NOMO-1 treated with dmso at 0.1 percent for 144 hours (cell line): ENCODE data around the gene PPP2R2C.

Experiments used
- DNase-seq: peaks from one replicate; lab custom pipeline; 2025; ENCODE audit not compliant: unreplicated experiment; lab: John Stamatoyannopoulos, UW

Gene PPP2R2C

GRCh38 chr4:6348408-6348807, 124.0 kb downstream of the PPP2R2C start:
- DNase-seq: no peak

DNA sequence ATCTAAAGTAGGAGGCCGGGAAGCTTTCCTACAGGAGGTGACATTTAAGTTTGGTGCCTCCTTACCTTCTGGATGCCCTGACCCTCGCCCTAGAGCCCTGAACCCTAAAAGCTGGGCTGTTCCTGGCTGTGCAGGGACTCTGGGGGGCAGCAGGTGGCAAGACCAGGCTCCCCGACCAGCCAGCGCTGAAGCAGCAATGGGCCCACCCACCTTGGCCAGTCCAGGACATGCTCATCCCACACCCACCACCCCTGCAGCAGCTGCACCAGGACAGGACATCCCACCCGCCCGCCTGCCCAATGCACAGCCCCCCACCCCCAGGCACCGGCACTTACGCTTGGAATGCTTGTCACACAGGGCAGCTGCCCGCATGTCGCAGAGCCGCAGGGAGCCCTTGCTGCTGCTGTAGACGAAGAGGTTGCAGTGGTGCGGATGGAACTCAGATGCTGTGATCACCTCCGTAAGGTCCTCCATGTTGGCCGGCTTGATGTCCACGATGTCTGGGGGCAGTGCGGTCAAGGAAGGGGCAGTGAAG, 124.8 kb downstream of the PPP2R2C start:
- no peak for DNase-seq

DNA sequence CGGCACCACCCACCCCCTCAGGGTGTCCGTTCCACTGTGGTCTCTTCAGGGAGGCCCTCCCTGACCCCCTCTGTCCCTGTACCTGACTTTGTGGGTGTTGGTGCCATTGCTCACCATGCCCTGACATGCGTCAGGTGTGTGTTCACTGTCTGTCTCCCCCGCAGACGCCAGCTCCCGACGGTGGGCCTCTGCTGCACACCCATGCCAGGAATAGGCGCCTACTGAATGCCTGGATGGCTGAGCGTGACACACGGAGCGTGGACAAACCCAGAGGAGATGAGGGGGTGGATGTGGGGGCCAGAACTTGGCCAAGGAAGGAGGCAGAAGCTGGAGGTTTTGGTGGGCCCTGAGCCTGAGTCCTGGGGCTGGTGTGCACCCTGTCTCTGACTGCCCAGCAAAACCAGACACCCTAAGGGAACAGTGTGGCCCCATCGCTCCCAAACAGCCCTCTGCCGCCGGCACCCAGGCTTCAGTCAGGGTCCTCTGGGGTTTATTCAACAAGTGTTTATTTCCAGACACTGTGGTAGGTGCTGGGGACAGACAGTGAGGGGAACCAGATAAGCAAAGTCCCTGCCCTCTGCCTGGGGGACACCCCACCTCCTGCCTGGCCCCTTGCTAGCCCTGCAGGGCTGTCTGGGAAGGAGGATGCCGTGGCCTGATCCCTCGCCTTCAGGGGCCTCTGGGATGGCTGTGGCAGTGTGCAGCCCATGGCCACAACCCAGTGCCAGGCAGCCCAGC, 125.9 kb downstream of the PPP2R2C start:
- no peak for DNase-seq

DNA sequence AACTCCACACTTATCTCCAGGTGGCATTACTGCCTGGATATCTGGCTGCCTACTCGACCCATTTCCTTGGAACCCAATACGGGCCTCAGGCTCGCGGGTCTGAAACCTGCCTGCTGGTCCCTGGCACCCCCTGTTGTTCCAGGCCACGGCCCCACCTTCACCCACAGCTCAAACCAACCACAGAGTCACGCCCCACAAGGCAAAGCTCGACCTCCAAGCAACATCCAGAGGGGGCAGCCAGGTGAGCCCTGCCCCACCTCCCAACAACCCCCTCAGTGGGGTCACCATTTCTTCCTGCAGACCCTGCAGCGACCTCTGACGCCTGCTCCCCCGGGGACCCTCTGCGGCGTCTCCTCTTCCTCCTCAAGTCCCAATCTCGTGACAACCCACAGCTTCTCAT, 126.5 kb downstream of the PPP2R2C start:
- DNase-seq: no peak

- DNase-seq: no peak
Measured at GRCh38 chr4:6345096-6345830, 127.2 kb downstream of the PPP2R2C start.

GRCh38 chr4:6343939-6344408, 128.4 kb downstream of the PPP2R2C start:
- DNase-seq: no peak

DNA sequence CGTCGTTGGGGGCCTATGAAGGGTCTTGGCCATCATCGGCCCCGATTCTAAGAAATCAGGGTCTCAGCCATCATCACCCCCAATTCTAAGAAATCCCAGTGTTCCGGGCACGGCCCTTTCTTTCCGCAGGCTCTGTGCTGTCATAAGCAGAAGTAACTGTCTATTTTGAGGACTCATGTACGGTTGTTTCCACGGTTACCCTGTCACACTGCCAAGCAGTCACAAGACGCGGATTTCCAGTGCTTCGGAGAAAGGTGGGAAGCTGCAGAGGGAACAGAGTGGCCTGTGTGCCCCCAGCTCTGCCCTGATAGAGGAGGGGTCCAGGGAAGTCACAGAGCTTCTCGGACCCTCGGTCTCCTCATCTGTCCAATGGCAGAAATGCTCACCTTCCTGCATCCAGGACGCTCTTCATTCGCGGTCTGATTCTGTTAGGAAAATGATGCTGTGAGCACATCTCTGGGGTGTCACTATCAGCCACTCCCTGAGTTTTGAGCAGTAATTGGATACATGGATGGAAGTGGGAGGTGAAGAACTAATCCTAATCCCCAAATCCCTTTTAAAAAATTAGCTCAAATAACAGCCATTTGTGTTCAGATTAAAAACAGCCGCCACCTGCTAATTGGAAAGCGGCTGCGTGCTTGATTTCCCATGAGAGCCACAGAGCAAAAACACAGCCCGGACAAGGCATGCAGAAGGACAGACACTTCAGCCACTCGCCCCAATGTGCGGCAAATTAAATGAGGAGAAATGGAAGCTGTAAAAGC, 129.7 kb downstream of the PPP2R2C start:
- DNase-seq: no peak

DNA sequence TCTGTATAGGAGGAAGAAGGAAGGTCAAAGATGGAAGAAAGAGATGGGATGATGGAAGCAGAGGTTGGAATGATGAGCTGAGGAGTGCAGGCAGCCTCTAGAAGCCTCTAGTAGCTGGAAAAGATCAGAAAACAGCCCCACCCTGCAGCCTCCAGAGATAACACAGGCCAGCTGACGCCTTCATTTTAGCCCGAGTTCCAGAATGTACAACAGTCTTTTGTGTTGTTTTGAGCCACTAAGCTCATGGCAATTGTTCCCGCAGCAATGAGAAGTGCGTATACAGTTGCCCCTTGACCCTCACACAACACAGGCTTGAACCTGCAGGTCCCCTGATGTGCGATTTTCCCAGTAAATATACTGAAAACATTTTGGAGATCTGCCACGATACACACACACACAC, 130.7 kb downstream of the PPP2R2C start:
- no peak for DNase-seq

DNA sequence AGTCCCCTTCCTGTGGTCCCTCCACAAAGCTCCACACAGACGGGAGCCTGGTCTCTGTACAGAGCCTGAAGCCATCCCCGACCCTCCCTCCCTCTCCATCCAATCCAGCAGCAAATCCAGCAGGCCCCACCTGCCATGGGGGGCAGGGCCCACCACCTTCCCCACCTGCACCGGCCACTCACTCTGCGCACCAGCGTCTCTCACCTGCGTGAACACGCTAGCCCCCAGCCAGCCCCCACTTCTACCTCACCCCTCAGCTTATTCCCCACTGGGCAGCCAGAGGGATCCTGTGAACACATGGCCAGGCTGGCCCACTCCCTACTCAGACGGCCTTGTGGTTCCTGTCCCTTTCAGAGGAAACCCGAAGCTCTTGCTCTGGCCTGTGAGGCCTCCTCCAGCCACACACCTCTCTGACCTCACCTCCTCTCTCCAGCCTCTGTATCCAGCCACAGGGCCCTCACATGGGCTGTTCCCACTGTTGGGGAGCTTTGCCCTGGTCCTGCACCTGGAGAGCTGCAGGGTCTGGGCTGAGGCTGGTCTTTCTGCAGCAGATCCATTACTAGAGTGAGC, 131.9 kb downstream of the PPP2R2C start:
- DNase-seq: no peak

- DNase-seq: no peak
Measured at GRCh38 chr4:6339818-6340445, 132.5 kb downstream of the PPP2R2C start.

GRCh38 chr4:6338951-6339817, 133.2 kb downstream of the PPP2R2C start:
- DNase-seq: no peak

DNA sequence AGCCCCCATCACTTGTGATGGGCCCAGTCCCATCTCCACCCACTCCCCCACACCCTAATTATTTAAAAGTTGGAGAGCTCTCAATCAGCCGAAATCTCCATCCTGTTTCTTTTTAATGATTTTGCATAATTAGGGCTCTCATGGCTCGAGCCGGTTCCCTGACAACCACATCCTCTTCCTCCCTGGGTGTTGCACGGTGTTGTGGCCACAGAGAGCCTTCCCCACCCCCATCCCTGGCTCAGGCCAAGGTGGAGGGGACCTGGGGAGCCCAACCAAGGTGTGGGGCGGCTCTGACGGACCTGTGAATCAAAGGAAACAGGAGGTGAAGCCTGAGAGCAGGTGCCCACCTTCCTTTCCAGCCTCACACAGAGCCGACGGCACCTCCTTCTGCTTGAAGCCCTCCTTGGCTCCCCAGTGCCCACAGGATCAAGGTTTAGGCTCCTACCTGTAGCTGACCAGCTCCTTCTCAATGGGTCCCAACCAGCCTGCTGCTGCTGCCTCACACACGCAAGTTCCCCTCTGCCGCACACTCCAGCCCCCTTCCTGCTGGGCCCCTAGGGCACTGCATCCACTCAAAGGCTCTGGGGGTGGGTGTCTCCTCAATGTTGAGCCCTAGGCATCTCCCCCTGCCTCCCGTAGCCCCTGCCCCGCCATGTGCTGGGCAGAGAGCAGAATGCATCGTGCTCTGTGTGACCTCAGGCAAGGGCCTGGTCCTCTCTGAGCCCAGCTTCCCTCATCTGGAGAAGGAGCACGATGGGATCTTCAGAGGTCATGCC, 134.1 kb downstream of the PPP2R2C start:
- DNase-seq: no peak

DNA sequence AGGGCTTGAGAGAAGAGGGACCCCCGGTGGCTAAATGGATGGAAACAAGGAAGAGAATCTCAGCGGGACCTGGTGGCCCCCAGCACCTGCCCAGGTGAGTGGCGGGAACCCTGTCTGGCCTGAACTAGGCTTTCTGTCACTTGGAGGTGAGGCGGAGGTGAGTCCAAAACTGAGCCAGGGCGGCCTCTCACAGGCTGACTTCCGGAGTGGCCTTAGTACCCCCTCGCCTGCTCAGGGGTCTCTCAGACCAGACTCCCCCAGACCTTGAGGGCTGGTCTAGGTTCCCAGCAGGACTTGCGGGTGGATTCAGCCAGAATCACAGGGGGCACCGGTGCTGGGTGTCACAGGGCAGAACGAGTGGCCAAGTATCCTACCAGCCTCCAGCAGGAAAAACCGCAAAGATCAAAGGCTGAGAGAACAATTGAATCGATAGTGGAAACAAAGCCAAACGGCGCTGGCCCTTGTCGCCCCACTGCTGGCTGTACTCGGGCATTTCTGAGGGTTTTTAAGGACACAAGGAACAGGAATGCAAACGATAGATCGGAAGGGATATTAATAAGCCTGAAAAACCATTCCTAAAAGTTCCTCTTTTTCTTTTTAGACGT, 135.0 kb downstream of the PPP2R2C start:
- no peak for DNase-seq

DNA sequence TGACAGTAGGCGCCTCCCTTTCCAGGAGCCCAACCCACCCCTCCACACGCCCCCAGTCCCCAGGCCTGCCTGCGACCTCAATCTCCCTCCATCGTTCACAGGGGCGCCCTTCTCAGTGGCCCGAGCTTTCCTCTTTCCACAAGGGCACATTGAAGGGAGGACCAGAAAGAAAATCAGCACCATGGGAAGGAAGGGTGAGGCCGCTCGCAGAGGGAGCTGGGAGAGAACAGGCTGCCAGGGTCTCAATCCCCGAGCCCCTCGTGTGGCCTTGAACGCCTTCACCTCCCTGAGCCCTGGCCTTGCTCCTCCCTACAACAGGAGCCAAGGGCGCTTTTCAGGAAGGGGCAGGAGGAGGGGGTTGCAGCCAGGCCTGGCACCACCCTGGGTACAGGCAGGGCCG, 136.2 kb downstream of the PPP2R2C start:
- DNase-seq: no peak

DNA sequence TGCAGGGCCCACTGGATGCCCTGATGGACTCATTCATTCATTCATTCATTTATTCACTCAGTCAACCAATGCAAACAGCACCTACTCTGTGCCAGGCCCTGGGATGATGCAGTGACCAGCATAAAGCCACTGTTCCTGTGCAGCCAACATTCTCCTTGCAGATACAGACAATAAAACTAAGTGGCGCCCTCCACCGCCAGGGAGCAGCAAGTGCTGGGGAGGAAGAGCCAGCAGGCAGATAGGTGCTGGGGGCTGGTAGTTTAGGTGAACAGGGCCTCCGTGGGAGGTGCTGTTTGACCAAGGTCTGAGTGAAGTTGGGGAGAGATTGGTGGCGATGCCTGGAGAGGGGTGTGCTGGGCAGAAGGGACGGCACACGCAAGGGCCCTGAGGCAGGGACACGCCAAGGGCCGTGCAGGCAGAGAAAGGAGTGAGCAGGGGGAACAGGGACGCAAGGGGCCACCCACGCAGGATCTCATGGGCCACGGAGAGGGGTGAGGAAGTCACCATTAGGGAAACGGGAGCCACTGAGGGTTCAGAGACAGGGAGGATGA, 137.3 kb downstream of the PPP2R2C start:
- no peak for DNase-seq

DNA sequence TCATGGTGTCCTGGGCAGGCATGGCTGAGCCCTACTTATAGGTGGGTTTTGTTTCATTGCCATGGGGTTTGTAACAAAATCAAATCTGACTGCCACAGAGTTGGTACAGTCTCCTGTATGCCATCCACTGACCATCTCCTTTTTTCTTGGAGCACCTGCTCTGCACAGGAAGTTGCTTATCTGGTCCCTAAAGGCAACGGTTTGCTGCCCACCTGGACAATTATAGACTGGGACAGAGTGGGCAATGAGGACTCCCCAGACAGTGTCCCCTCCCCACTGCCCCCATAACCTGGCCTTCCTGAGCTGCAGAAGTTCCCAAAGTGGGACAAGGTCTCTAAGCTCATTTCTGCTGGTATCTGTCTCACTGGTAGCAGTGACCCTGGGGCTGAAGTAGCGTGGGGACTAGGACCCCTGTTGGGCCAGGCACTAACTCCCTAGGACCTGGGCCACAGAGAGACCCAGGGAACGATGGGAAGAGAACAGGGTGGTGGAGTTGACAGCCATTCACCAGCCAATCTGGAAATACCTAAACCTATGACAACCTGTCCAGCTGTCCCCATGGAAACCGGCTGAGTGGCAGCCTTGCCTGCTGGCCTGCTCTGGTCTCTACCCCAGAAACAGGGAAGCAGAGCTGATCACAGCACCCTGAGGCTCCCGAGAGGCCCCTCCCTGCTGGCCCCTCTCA, 138.1 kb downstream of the PPP2R2C start:
- DNase-seq: no peak

- no peak for DNase-seq
Measured at GRCh38 chr4:6333301-6334202, 138.9 kb downstream of the PPP2R2C start.
